22Rv1 (cell line): ENCODE results near the gene ISG20L2.

ENCODE experiments used
- ZFX ChIP-seq: fragments of 450-650 bp; IDR thresholded peaks from 2 replicates; pipeline ENCODE4 v1.6.1; 2017; ENCODE audit warnings: antibody characterized with exemption, borderline replicate concordance
- TF ChIP-seq, protein P1 (sequence below): fragments of 450-650 bp; IDR thresholded peaks from 2 replicates; pipeline ENCODE4 v1.5.1; 2017; ENCODE audit warnings: mild to moderate bottlenecking

DNA sequence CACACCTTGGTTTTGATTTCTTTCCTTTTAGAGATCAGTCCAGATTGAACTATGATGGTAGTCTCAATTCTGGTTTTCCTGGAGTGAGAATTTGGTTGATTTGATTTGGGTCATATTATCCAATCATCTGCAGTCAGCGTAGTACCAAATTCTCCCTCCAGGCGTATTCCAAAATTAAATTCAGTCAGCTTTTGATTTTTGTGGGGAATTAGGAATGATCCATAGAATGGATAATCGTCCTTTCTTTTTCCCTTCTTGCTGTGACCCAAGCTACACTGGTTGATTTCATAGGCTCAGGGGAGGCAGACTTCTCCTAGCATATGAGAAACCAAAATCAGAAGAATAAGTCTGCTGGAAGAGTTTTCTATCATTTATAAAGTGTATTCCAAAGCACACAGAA lies 43.7 kb upstream of the ISG20L2 start:
- TF ChIP-seq, protein P1, sequence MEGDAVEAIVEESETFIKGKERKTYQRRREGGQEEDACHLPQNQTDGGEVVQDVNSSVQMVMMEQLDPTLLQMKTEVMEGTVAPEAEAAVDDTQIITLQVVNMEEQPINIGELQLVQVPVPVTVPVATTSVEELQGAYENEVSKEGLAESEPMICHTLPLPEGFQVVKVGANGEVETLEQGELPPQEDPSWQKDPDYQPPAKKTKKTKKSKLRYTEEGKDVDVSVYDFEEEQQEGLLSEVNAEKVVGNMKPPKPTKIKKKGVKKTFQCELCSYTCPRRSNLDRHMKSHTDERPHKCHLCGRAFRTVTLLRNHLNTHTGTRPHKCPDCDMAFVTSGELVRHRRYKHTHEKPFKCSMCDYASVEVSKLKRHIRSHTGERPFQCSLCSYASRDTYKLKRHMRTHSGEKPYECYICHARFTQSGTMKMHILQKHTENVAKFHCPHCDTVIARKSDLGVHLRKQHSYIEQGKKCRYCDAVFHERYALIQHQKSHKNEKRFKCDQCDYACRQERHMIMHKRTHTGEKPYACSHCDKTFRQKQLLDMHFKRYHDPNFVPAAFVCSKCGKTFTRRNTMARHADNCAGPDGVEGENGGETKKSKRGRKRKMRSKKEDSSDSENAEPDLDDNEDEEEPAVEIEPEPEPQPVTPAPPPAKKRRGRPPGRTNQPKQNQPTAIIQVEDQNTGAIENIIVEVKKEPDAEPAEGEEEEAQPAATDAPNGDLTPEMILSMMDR, result no peak
- no peak for TF ChIP-seq ZFX
